SIG-M5 (cell line): Measurements from ENCODE around the gene DIRAS1.

Source experiments
- DNase-seq: peaks from one replicate; lab custom pipeline; 2025; lab: John Stamatoyannopoulos, UW

The DIRAS1 gene

GRCh38 chr19:2720777-2721569 lies at the start of gene DIRAS1:
DIRAS1 (minus strand) TSS chr19:2721372; CDS start chr19:2717806, 3,566 bp downstream.
- DNase-seq, result no peak

GRCh38 chr19:2770055-2771013 lies 49.2 kb upstream of the DIRAS1 start:
- DNase-seq, result no peak

GRCh38 chr19:2769218-2769617 lies 48.0 kb upstream of the DIRAS1 start:
- DNase-seq, result no peak

GRCh38 chr19:2768365-2769132 lies 47.4 kb upstream of the DIRAS1 start:
- DNase-seq, result no peak

GRCh38 chr19:2767688-2768087 lies 46.5 kb upstream of the DIRAS1 start:
- no peak for DNase-seq

- DNase-seq, result no peak
Measured at GRCh38 chr19:2766594-2767372, 45.6 kb upstream of the DIRAS1 start.

- no peak for DNase-seq
Measured at GRCh38 chr19:2765376-2765775, 44.2 kb upstream of the DIRAS1 start.

- no peak for DNase-seq
Measured at GRCh38 chr19:2764945-2765344, 43.8 kb upstream of the DIRAS1 start.

GRCh38 chr19:2763687-2764086 lies 42.5 kb upstream of the DIRAS1 start:
- DNase-seq, result no peak

- DNase-seq, result no peak
Measured at GRCh38 chr19:2762783-2763496, 41.8 kb upstream of the DIRAS1 start.

GRCh38 chr19:2761876-2762782 lies 41.0 kb upstream of the DIRAS1 start:
- no peak for DNase-seq

- DNase-seq, result no peak
Measured at GRCh38 chr19:2761309-2761677, 40.1 kb upstream of the DIRAS1 start.

- no peak for DNase-seq
Measured at GRCh38 chr19:2759965-2760364, 38.8 kb upstream of the DIRAS1 start.

GRCh38 chr19:2759362-2759761 lies 38.2 kb upstream of the DIRAS1 start:
- no peak for DNase-seq

- DNase-seq, result no peak
Measured at GRCh38 chr19:2758601-2759313, 37.6 kb upstream of the DIRAS1 start.

GRCh38 chr19:2756921-2757881 lies 36.0 kb upstream of the DIRAS1 start:
- no peak for DNase-seq

GRCh38 chr19:2756477-2756876 lies 35.3 kb upstream of the DIRAS1 start:
- no peak for DNase-seq

GRCh38 chr19:2755811-2756210 lies 34.6 kb upstream of the DIRAS1 start:
- DNase-seq, result no peak
